GM21367 (cell line): ENCODE results near the gene MPL.

Experiments used
- ATAC-seq: cut with Tn5 transposase; IDR thresholded peaks from one replicate; pipeline ENCODE4 v1.9.1; 2021; ENCODE audit not compliant: unreplicated experiment

The MPL gene

GRCh38 chr1:43322506-43322905 lies 15.1 kb upstream of the MPL start:
- ATAC-seq: no peak

- ATAC-seq: no peak
These were observed 12.8 kb upstream of the MPL start for GRCh38 chr1:43324810-43325209.

GRCh38 chr1:43325381-43325780 lies 12.2 kb upstream of the MPL start:
- ATAC-seq: no peak

GRCh38 chr1:43327549-43328292 lies 9.9 kb upstream of the MPL start:
- ATAC-seq: no peak

- no peak for ATAC-seq
These were observed 7.4 kb upstream of the MPL start for GRCh38 chr1:43329995-43330751.

- no peak for ATAC-seq
These were observed 5.9 kb upstream of the MPL start for GRCh38 chr1:43331688-43332087.

GRCh38 chr1:43334453-43335205 lies 3.0 kb upstream of the MPL start:
- no peak for ATAC-seq

- no peak for ATAC-seq
These were observed 383 bp downstream of the MPL start for GRCh38 chr1:43338001-43338400.

- no peak for ATAC-seq
These were observed 2.1 kb downstream of the MPL start for GRCh38 chr1:43339584-43340232.

- no peak for ATAC-seq
These were observed 2.9 kb downstream of the MPL start for GRCh38 chr1:43340559-43340958.

- ATAC-seq: no peak
These were observed 6.7 kb downstream of the MPL start for GRCh38 chr1:43344267-43344850.

GRCh38 chr1:43345120-43345519 lies 7.5 kb downstream of the MPL start:
- ATAC-seq: no peak

GRCh38 chr1:43346636-43347035 lies 9.0 kb downstream of the MPL start:
- ATAC-seq: no peak

- no peak for ATAC-seq
These were observed 10.8 kb downstream of the MPL start for GRCh38 chr1:43348343-43348808.

GRCh38 chr1:43348809-43349593 lies 11.4 kb downstream of the MPL start:
- no peak for ATAC-seq

GRCh38 chr1:43349594-43350306 lies 12.1 kb downstream of the MPL start:
- ATAC-seq: no peak

GRCh38 chr1:43350976-43351375 lies 13.4 kb downstream of the MPL start:
- ATAC-seq: no peak

- no peak for ATAC-seq
These were observed 14.1 kb downstream of the MPL start for GRCh38 chr1:43351421-43352350.
